BE2C (cell line): ENCODE data around the gene NRXN2.

Experiments used
- DNase-seq: peaks from one replicate; pipeline ENCODE4 v3.0.0-alpha.2; 2020
- H3K27me3 ChIP-seq: fragments of 250-450 bp; sonication (Bioruptor Pico); 2 replicates; pipeline ENCODE4 v1.5.1; 2020; ENCODE audit warnings: mild to moderate bottlenecking
- H3K36me3 ChIP-seq: fragments of 250-450 bp; sonication (Bioruptor Pico); 2 replicates; pipeline ENCODE4 v1.5.1; 2020; ENCODE audit warnings: mild to moderate bottlenecking
- H3K4me1 ChIP-seq: fragments of 250-450 bp; sonication (Bioruptor Pico); 2 replicates; pipeline ENCODE4 v1.5.1; 2020
- H3K4me3 ChIP-seq: 2 replicates; pipeline ENCODE4 v1.5.1; 2011; ENCODE audit warnings: low read depth, low read length
- H3K9me3 ChIP-seq: fragments of 250-450 bp; sonication (Bioruptor Pico); 2 replicates; pipeline ENCODE4 v1.5.1; 2020
- CTCF ChIP-seq: IDR thresholded peaks from 2 replicates; pipeline ENCODE4 v1.5.1; 2012; ENCODE audit warnings: mild to moderate bottlenecking, low read depth, low read length

NRXN2 gene

GRCh38 chr11:64580412-64580811 lies 142.6 kb downstream of the NRXN2 start:
- no peak for DNase-seq
- H3K9me3 ChIP-seq: no peaks in the 10 kb centered on the region
- no peak for TF ChIP-seq CTCF
- H3K4me1 ChIP-seq: no peaks in the 10 kb centered on the region
- no peak overlapping the region for H3K4me3 ChIP-seq
- no peaks in the 10 kb centered on the region for H3K27me3 ChIP-seq
- H3K36me3 ChIP-seq: no peaks in the 10 kb centered on the region

GRCh38 chr11:64577202-64577601 lies 145.8 kb downstream of the NRXN2 start:
- H3K9me3 ChIP-seq: no peaks in the 10 kb centered on the region
- no peak overlapping the region for H3K4me3 ChIP-seq
- no peaks in the 10 kb centered on the region for H3K4me1 ChIP-seq
- H3K36me3 ChIP-seq: no peaks in the 10 kb centered on the region
- no peak for TF ChIP-seq CTCF
- no peaks in the 10 kb centered on the region for H3K27me3 ChIP-seq
- DNase-seq: no peak

GRCh38 chr11:64572143-64572542 lies 150.9 kb downstream of the NRXN2 start:
- no peaks in the 10 kb centered on the region for H3K36me3 ChIP-seq
- H3K27me3 ChIP-seq: no peaks in the 10 kb centered on the region
- no peak for DNase-seq
- no peak overlapping the region for H3K4me3 ChIP-seq
- no peaks in the 10 kb centered on the region for H3K9me3 ChIP-seq
- peaks cover under 1% of the 10 kb centered on the region; the same call in 1 of the 2 replicates for H3K4me1 ChIP-seq
- TF ChIP-seq CTCF: no peak

GRCh38 chr11:64571410-64572091 lies 151.4 kb downstream of the NRXN2 start:
- peaks cover 5% of the 10 kb centered on the region; the same call in 1 of the 2 replicates for H3K4me1 ChIP-seq
- no peaks in the 10 kb centered on the region for H3K36me3 ChIP-seq
- no peaks in the 10 kb centered on the region for H3K9me3 ChIP-seq
- DNase-seq: no peak
- H3K4me3 ChIP-seq: no peak overlapping the region
- H3K27me3 ChIP-seq: no peaks in the 10 kb centered on the region
- no peak for TF ChIP-seq CTCF

- H3K9me3 ChIP-seq: no peaks in the 10 kb centered on the region
- H3K27me3 ChIP-seq: no peaks in the 10 kb centered on the region
- no peak for TF ChIP-seq CTCF
- no peak for DNase-seq
- peaks cover 5% of the 10 kb centered on the region; the same call in 1 of the 2 replicates for H3K4me1 ChIP-seq
- no peak overlapping the region for H3K4me3 ChIP-seq
- H3K36me3 ChIP-seq: no peaks in the 10 kb centered on the region
These were observed 152.0 kb downstream of the NRXN2 start for GRCh38 chr11:64571050-64571409.

GRCh38 chr11:64570341-64570740 lies 152.7 kb downstream of the NRXN2 start:
- Histone ChIP-seq H3K36me3 (no peaks in the 10 kb centered on the region), H3K4me3 (no peak overlapping the region), H3K4me1 (peaks cover 5% of the 10 kb centered on the region; the same call in 1 of the 2 replicates), H3K9me3 (no peaks in the 10 kb centered on the region), H3K27me3 (no peaks in the 10 kb centered on the region)
- TF ChIP-seq CTCF: no peak
- no peak for DNase-seq
